Endometrium (tissue), 2 donors: Measurements from ENCODE around the gene ASCC1.

ENCODE experiments used
- FAIRE-seq: peaks from 2 replicates; lab custom pipeline; 2012; peaks lifted over from hg19 to GRCh38; lab: Jason Lieb, UNC
- donor health status: control.
- donor health status: control.

Gene ASCC1

DNA sequence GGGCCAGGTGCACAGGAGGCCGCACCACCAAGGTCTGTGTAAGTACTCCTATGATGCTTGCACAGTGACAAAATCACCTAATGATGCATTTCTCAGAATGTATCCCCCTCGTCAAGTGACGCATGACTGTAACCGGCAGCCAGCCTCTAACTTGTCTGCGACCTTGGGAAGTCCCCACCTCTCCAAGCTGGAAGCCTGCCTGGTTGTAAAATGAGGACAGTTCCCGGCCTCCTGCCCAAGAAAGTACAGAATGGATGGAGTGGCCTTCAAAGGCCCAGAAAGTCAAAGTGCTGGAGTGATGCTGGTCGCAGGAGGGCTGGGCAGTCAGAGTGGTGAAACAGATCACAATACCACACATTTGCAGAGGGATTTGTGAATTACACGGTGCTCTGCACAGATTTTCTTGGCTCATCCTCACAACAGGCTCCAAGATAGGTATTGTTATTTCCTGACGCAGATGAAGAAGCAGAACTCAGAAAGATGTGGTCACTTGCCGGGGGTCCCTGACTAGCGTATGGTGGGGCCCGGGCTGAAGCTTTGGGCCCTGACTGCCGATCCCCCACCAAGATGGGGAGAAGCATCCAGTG lies 150.5 kb downstream of the ASCC1 start:
- no peak for FAIRE-seq

DNA sequence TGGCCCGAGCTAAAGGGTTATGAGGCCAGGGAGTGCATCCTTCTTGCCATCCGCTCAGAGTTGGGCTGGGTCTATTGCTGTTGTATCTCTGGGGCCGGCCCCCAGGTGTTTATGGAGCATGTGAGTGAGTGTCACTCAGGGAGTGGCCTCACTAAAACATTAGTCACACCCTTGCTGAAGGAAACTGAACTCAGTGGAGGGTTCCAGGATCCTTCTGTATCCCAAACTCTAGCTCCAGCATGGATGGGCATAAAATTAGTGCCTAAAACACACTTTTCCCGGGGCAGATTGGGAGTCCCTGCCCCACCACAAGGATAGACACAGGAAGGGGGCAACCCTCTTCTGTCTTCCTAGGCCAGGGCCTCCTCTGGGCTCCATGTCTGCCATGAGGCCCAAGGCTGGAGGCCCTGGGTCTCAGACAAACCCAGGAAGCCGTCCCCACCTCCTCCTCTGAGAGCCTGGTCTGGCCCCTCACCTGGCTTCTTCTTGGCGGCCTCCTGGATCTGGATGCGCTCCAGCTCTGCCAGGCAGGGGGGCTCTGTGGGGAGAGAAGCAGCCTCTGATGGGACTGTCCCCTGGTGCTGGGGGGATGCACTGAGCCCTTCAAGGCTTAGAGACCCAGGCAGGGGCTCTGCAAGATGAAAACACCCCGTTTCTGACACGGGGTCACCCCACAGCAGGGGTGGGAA lies 152.2 kb downstream of the ASCC1 start:
- no peak for FAIRE-seq

DNA sequence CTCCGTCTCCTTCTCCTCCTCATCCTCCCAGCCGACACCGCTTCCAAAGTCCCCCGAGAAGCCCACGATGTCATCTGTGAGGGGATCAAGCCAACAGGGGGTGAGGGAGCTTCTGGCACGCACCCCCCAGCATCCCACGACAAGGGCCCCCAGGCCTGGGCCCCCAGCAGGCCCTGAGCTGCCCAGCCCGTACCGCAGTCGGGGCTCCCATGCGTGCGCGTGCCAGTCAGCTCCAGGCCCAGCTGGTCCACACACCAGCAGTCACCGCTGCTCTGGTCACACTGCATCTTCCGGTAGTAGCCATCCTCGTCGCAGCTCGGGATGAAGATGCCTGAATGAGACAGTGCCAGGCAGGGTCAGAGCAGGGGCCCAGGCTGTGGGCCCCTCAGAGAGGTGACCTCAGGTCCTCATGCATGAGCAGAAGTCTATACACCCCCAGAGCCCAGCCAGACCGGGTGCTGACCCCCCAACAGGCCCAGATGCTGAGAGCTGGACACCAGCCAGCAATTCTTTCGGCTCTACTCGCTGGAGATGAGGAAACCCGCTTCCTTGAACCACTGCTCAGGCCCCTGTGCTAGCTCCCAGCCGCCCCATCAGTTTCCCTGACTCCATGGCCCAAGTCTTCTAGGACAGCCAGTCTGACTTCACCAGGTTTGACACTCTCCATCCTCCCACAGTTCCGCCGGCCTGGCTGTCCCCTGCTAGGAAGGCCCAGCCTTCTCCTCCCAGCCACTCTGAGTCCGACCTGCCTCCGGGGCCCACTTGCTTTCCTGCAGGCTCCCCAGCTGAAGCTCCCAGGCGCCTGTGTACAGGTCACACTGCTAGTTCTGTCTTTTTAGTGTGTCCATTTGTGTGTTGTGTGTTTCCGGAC lies 153.0 kb downstream of the ASCC1 start:
- FAIRE-seq = no peak

DNA sequence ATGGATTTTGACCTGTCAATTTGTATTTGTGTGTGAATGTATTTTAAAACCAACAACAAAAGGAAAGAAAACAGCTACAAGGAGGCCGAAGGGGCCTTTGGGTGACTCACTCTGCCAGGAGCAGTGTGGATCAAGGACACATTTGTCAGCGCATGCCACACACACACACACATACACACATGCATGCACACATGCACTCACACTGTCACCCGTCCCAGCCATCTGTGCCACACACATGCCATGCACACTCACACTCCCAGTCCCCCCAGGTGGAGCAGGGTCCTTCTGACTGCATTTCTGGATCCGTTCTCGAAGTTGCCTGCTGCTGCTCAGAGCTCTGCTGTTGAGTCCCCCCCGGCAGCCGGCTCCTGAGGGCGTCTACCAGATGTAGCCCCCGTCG lies 153.7 kb downstream of the ASCC1 start:
- no peak for FAIRE-seq

DNA sequence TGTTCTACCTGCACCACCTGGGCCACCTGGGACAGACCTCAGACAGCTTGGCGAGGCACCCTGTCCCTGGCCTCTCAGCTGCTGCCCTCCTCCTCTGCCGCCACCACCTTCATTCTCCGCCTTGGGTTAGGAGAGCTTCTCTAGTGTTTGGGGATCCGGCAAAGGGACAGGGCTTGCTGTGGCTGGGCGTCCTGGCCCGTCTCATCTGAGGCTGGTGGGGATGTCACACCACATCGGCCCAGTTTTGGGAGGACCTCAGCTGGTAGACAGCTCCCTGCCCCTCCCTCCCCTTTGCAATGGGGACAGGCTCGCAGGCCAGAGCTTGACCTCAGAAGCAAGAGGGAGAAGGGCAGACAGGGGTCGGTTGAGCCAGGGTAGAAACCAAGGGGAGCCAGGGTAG lies 154.1 kb downstream of the ASCC1 start:
- no peak for FAIRE-seq

DNA sequence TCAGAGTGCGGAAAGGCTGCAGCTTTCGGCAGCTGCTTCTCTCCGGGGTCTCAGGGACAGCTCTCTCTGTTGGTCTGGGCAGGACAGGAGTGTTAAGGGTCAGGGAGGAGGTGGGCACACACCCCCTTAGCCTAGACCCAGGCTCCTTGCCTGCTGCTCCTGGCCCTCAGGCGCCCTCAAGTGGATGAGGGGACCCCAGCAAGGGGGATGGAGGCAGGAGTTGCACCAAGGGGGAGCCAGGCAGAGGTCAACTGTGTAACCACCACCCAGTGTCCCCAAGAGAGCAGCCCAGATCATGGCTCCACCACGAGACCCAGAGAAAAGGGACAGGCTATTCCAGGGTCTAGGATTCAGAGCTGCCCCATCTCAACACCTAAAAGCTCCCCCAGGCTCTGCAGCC lies 154.6 kb downstream of the ASCC1 start:
- FAIRE-seq = no peak

DNA sequence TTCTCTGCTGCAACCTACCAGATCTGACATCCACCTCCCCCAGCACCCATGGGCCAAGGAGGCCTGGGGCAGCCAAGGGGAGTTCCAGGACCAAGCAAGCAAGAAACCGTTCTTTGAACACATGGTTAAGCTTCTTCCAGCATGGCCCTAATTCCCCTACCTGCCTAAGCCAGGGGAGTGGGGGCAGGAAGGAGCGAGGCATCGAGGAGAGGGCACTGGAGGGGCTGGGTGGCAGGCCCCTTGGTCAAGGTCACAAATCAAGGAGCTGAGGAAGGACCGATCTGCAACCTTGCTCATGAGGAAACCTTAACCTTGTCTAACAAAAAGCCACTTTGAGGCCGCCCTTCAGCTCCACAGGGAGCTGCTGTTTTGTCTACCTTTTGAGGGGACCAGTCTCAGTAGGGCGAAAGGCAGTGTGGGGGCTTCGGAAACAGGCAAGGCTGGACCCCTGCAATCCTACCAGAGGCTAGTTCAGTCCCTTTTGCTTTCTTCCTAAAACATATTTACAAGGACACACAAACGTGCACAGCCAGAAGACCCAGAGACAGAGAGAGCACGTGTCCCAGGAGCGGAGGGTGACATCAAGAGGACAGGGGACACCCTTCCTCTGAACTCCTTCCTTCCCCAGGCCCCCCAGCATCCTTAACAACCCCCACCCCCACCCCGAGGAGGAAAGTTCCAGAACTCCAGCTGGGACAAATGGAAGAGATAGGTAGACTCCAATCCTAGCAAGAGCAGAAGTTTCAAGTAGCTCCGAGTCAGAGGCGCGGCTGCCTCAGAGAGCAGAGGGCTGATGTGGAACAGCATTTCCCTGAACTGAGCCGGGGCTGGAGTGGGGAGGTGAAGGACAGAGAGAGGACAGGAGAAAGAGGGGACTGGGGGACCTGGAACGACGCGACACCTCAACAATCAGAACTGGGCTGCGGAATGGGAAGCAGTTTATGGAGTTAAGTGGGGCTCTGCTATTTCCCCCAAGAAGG lies 155.9 kb downstream of the ASCC1 start:
- no peak for FAIRE-seq

DNA sequence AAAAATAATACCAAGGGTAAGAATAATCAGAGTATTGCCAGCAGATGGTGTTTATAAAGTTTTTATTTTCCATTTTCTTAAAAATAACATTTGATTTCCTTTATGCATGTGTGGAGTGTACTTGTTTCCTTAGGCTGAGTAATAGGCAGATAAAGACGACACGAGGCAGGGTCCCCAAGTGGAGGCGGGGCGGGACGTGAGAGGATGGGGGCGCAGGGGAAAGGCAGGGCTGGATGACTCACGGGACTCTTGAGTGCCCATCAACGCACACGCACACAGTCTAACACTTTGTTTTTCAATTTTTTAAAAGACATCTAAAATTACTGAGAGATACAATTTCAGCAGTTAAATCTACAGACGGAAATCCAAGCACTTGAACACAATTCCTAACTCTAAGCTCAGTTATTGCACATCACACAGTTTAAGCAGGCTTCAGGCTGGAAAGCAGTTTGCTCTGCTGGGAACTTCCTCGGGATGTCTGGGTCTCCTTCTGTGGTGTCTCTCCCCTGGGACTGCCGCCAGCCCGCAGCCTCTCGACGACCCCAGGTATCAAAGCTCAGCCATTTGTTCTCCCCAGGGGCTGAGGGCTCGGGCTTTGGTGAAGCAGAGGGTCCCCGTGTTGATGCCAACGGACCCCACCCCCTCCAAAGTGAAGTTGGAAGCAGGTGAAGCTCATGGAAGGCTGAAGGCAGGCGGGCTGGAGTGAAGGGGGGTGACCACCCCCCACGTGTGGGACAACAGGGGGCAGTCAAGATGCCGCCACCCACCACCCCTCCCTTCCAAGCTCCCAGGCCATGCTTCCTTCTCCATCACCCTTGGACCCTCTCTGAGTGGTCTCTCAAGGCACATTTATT lies 156.9 kb downstream of the ASCC1 start:
- FAIRE-seq = no peak

DNA sequence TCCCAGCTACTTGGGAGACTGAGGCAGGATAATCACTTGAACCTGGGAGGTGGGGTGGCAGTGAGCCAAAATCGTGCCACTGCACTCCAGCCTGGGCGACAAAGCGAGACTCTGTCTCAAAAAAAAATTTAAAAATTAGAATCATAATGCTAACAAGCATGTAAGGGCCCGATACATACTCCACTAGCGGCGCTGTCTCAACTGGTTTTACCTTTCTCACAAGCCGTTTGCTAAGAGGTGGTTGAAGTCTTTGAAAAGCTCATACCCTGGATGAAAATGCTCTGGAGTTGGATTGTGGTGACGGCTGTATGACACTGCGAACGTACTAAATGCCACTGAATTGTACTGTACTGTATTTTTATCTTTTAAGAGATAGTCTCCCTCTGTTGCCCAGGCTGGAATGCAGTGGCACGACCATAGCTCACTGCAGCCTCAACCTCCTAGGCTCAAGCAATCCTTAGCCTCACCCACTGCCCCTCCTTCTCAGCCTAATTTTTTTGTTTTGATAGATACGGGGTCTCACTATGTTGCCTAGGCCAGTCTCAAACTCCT lies 157.7 kb downstream of the ASCC1 start:
- no peak for FAIRE-seq

DNA sequence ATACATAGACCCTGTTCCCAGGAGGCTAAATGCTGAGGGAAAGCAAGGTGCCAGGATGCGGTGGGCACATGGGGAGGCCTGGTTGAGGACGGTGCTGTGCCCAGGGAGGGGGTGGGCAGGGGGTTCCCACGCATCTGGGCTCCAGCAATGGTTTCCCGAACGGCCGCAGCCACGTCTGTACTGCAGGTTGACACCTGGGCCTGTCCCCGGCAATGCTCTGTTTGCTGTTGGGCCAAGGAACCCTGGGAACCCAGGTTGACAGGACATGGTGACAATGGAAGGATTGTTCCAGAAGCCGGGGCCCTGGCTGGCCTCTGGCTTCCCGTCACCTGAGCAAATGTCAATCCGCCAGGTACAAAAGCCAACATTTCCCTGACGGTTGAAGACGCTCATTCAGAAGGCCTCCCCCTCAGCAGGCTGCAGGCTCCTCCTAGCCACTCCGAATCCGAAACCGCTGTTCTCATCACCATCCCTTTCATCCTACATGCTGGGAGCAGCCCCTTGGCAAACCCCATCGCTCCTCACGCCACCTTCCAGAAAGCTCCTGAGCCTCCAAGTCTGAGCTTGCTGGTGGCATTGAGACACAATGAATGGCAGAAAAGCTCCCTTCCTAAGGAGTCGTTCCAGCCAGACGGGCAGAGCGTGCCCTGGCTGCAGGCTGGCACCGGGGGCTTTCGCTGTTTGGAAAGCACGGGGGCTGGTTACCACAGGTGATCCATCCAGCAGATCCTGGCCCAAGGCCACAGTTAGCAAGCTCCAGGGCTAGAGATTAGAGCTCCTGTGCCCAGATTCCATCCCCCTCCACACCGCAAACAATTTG lies 158.9 kb downstream of the ASCC1 start:
- FAIRE-seq = no peak

DNA sequence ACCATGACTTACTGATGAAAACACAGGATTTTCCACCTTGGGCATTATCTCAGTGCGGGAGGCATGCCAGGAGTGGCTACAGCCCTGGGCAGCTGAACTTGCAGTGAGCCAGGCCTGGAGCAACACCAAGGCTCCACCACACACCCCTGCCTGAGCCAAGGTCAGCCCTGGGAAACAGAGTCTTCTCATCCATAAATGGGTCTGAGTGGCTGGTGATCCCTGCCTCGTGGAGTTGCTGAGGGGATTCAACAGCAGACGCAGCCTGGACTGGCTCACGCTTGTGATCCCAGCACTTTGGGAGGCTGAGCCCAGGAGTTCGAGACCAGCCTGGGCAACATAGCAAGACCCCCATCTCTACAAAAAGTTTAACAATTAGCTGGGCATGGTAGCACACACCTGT lies 160.0 kb downstream of the ASCC1 start:
- FAIRE-seq = no peak

DNA sequence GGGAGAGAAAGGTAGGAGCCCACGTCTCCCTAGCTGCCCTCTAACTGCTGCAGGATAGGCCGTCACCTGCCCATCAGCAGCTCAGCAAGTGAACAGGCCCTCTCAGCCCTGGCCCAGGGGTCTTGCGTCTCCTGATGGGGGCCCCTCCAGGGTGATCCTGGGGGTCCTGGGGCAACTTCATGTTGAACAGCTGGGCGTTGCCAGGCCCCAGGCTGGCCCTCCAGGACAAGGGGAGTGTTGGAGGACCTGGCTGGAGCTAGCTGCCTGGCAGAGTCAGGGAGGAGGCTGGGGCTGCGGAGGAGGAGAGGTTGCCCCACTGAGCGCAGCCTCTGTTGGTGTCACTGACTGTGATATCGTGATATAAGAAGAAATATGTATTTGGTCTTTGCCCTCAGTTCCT lies 162.4 kb downstream of the ASCC1 start:
- no peak for FAIRE-seq

DNA sequence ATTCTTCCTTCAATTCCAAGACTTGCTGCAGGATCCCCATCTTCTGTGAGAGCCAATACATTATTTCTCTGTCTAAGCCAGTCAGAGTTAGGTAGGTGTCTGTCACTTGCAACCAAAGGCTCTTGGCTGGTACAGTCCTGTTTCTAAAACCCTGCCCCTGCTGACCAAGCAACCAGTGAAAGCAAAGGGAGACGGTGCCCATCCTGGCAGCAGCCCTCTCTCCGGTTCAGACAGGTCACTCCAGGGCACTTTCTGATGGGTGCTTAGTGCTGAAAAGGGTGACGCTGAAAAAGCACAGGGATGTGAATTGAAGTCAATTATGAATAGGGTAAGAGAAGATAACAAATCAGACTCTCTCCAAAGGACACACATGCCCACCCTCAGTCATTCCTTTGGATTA lies 165.2 kb downstream of the ASCC1 start:
- FAIRE-seq = no peak

DNA sequence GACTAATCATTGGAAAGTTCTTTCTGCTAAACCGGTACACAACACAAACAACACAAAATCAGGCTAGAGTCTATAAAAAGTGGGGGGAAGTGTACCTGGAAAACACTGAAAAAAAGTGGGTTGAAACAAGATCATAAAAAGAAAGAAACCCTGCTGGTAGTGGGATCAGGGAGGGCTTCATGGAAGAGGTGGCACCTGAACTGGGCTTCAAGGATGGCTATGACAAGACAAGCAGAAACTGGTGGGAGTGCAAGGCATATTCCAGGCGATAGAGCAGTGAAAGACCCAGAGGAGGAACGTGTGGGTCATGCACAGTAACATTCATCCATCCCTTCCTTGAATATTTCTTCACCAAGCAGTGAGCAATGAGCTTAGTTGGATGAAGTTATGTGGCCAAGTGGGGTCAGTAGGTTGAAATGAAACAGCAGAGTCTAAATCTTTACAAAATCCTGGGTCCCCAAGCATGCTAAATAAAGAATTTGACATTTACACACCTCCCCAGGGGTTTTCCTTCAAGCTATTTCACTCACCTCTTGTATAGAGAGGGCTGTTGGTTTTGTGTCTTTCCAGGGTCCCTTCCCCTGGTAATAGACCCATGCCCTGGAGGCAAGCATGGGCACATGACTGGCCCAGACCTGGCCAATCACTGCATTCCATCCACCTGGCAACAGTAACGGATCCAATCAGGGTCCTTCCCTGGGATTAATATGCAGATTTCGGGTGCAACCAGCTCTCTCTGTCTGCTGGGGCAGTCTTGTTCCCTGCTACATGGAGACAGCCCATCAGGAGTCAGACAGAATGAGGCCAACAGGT lies 165.9 kb downstream of the ASCC1 start:
- no peak for FAIRE-seq

DNA sequence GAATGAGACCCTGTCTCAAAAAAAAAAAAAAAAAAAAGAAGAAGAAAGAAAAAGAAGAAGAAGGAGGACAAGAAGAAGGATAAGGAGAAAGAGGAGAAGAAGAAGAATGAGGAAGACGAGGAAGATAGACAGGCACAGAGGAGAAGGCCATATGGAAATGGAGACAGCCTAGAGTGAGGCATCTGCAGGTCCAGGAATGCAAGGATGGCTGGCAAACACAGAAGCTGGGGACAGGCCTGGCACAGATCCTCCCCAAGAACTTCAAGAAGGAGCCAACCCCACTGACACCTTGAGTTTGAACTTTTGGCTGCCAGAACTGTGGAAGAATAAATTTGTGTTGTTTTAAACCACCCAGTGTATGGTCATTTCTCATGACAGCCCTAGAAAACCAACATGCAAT lies 166.6 kb downstream of the ASCC1 start:
- no peak for FAIRE-seq

DNA sequence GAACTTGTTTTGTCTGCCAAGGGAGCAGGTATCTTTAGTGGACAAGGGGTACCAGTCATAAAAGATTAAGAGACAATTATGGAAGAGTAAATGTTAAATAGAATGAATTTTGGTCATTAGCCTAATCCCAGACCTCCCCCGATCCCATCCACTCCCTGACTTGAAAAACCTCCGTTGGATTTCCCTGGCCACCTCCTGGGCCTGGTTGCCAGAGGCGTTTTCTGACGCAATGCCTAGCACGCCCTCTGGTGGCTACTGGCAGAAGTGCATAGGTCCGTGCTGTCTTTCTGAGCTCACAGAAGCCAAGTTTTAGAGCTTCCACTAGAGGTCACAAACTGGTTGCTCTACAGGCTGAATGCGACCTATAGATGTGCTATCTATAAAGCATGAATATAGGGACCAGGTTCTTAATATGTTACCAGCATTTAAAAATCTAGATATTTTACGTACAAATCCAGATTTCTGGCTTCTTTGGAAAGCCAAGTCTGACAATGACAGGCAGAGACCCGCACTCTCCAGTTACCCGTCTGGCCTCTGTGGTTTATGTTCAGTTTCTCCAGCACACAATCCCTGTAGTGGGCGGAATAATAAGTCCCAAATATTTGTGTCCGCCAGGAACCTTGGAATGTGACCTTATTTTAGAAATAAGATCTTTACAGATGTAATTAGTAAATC lies 167.5 kb downstream of the ASCC1 start:
- FAIRE-seq = peak; percentile 88
